ENCODE measurements around the gene HEATR5A. TPM values are rescaled to one million over a fixed set of nuclear protein-coding genes. Genes with fewer than 3 reads are reported as not detected.
A peak's percentile ranks its signal among the peaks of the same experiment; 100 is the strongest.
"Not testable (repeated sequence)": the region's sequence is repeated elsewhere in the genome, so short reads cannot be mapped to it uniquely, and the experiment has no call there.

Gene HEATR5A
- total RNA-seq, 1 experiment from 2014 or later = 12.7 TPM

GRCh38 chr14:31243860-31244259, 176.5 kb downstream of the HEATR5A start:
- no peaks in the 10 kb centered on the region for H3K27me3 ChIP-seq (ENCODE audit: low read length)
- H3K9ac ChIP-seq (ENCODE audit: low read length) = peak overlapping the region; percentile 65
- CTCF ChIA-PET = no interaction called here
- no peak overlapping the region for H3K4me3 ChIP-seq (ENCODE audit: low read length)
- H3K27ac ChIP-seq (ENCODE audit: low read length) = peak overlapping the region; percentile 87
- DNase-seq = peak; percentile 96
- H4K20me1 ChIP-seq (ENCODE audit: low read length) = no peaks in the 10 kb centered on the region
- H3K9me3 ChIP-seq (ENCODE audit: low read length) = no peaks in the 10 kb centered on the region
- H3K4me2 ChIP-seq (ENCODE audit: low read length) = no peak overlapping the region
- 0 out of 2 replicates have a peak overlapping the region, but pooled peaks have one; percentile 35 for H2AFZ ChIP-seq (ENCODE audit: low read length)
- H3F3A ChIP-seq (ENCODE audit: low read length, unreplicated experiment) = no peaks in the 10 kb centered on the region
- H3K36me3 ChIP-seq (ENCODE audit: low read depth, low read length) = no peaks in the 10 kb centered on the region
- no peak for TF ChIP-seq EZH2 (IDR thresholded peaks at IDR 0.05; ENCODE audit: low read length, unreplicated experiment)
- TF ChIP-seq, protein P1, sequence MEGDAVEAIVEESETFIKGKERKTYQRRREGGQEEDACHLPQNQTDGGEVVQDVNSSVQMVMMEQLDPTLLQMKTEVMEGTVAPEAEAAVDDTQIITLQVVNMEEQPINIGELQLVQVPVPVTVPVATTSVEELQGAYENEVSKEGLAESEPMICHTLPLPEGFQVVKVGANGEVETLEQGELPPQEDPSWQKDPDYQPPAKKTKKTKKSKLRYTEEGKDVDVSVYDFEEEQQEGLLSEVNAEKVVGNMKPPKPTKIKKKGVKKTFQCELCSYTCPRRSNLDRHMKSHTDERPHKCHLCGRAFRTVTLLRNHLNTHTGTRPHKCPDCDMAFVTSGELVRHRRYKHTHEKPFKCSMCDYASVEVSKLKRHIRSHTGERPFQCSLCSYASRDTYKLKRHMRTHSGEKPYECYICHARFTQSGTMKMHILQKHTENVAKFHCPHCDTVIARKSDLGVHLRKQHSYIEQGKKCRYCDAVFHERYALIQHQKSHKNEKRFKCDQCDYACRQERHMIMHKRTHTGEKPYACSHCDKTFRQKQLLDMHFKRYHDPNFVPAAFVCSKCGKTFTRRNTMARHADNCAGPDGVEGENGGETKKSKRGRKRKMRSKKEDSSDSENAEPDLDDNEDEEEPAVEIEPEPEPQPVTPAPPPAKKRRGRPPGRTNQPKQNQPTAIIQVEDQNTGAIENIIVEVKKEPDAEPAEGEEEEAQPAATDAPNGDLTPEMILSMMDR (conservative IDR thresholded peaks at IDR 0.05; ENCODE audit: low read depth, low read length) = no peak
- intact Hi-C loops (cut with micrococcal nuclease) = no loop called here
- H3K4me1 ChIP-seq (ENCODE audit: insufficient read depth, low read length) = peaks cover 22% of the 10 kb centered on the region
- H3K9me2 ChIP-seq (replicated peaks; ENCODE audit: low read length) = no peaks in the 10 kb centered on the region
- POLR2A ChIA-PET (ENCODE audit: unreplicated experiment) = no interaction called here
- H3K79me2 ChIP-seq (ENCODE audit: low read length) = no peaks in the 10 kb centered on the region
- no TSS peak for BruUV-seq (replicated peaks)
- peak; percentile 86 for ATAC-seq

DNA sequence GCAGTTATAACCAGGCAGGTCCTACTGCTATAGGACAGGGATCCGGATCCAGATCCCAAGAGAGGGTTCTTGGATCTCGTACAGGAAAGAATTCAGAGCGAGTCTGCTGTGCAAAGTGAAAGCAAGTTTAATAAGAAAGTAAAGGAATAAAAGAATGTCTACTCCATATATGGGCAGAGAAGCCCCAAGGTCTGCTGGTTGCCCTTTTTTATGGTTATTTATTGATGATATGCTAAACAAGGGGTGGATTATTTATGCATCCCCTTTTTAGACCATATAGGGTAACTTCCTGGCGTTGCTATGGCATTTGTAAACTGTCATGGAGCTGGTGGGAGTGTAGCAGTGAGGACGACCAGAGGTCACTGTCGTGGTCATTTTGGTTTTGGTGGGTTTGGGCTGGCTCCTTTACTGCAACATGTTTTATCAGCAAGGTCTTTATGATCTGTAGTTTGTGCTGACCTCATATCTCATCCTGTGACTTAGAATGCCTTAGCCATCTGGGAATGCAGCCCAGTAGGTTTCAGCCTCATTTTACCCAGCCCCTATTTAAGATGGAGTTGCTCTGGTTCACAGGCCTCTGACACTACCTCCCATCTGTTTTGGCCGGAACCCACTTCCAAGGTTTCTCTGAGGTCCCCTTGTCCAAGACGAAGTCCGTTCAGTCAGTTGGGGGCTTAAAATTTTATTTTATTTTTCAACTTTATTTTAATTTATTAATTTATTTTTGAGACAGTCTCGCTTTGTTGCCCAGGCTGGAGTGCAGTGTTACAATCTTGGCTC, 178.0 kb downstream of the HEATR5A start:
- H3K4me2 ChIP-seq (ENCODE audit: low read length); H3K36me3 ChIP-seq (ENCODE audit: low read depth, low read length); H3K79me2 ChIP-seq (ENCODE audit: low read length); H3K9ac ChIP-seq (ENCODE audit: low read length); H3K27me3 ChIP-seq (ENCODE audit: low read length); H3K27ac ChIP-seq (ENCODE audit: low read length); ATAC-seq; H2AFZ ChIP-seq (ENCODE audit: low read length); H3F3A ChIP-seq (ENCODE audit: low read length, unreplicated experiment); H3K4me3 ChIP-seq (ENCODE audit: low read length); intact Hi-C loops (cut with micrococcal nuclease); H4K20me1 ChIP-seq (ENCODE audit: low read length); BruUV-seq (replicated peaks); H3K9me2 ChIP-seq (replicated peaks; ENCODE audit: low read length); H3K9me3 ChIP-seq (ENCODE audit: low read length); CTCF ChIA-PET: not testable (repeated sequence)
- peaks cover 22% of the 10 kb centered on the region for H3K4me1 ChIP-seq (ENCODE audit: insufficient read depth, low read length)
- POLR2A ChIA-PET (ENCODE audit: unreplicated experiment) = interaction anchor here (0.6 kb wide), 1 partner anchor 42 kb away, joined by 17 read pairs; no protein-coding TSS in a partner anchor
- DNase-seq = peak; percentile 6

Other genes starting within 250 kb of the HEATR5A start
- 152 and 214 TPM in 2 replicates for gene HECTD1, start 212.8 kb downstream of the HEATR5A start, total RNA-seq (2014; rRNA removed)
- gene DTD2, start 37.0 kb upstream of the HEATR5A start, total RNA-seq (2014; rRNA removed) = 35.9 and 36.8 TPM in 2 replicates
- gene GPR33, start 67.5 kb upstream of the HEATR5A start, total RNA-seq (2014; rRNA removed) = not detected in 2 replicates
- gene NUBPL, start 140.9 kb upstream of the HEATR5A start, total RNA-seq (2014; rRNA removed) = 9.0 and 14.9 TPM in 2 replicates

Data from PC-3 (cell line).